GM19395 (cell line): ENCODE measurements around the gene SLIT1.

Source experiments
- ATAC-seq: cut with Tn5 transposase; IDR thresholded peaks from one replicate; pipeline ENCODE4 v1.9.1; 2021; ENCODE audit warnings: mild to moderate bottlenecking, moderate library complexity; ENCODE audit not compliant: unreplicated experiment

SLIT1 gene

GRCh38 chr10:97174276-97174775 is 11.4 kb downstream of the SLIT1 start:
- no peak for ATAC-seq

GRCh38 chr10:97173036-97173435 is 12.7 kb downstream of the SLIT1 start:
- ATAC-seq = no peak

- ATAC-seq = no peak
Observed at GRCh38 chr10:97171001-97171400, 14.8 kb downstream of the SLIT1 start.

- no peak for ATAC-seq
Observed at GRCh38 chr10:97169911-97170693, 15.7 kb downstream of the SLIT1 start.

GRCh38 chr10:97169063-97169462 is 16.7 kb downstream of the SLIT1 start:
- ATAC-seq = no peak

GRCh38 chr10:97168645-97169044 is 17.1 kb downstream of the SLIT1 start:
- no peak for ATAC-seq

- ATAC-seq = no peak
Observed at GRCh38 chr10:97165499-97165898, 20.3 kb downstream of the SLIT1 start.

DNA sequence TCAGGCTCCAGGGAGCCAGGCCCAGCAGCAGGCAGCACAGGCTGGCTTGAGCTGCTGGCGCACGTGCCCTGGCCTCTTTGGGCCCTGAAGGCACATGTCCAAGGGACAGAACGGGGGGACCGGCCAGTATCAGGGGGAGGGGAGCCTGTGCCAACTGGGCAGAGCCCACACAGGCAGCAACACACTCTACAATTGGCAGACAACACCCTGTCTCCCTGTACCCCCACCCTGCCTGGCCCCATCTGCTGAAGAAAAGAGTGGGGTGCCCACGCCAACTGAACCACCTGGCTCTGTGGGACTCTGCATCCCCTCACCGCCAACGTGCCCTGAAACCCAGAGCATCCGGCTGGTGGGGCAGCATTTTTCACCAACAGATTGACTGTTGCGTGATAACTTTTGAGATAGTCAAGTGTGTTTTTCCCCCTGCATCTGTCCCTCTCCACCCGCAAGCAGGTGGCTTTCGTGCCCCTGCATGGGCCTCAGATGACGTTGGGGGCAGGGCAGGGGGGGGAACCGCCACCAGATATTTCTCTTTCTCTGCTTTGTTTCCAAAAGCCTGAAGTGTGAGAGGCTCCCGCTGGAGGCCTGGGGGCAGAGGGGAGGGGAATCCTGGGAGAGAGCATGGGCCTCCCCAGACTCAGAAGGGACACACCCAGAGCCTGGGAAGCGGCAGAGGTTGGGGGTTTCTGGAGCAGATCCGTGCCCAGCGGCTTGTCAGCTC is 21.8 kb downstream of the SLIT1 start:
- no peak for ATAC-seq

GRCh38 chr10:97163181-97163580 is 22.6 kb downstream of the SLIT1 start:
- no peak for ATAC-seq

DNA sequence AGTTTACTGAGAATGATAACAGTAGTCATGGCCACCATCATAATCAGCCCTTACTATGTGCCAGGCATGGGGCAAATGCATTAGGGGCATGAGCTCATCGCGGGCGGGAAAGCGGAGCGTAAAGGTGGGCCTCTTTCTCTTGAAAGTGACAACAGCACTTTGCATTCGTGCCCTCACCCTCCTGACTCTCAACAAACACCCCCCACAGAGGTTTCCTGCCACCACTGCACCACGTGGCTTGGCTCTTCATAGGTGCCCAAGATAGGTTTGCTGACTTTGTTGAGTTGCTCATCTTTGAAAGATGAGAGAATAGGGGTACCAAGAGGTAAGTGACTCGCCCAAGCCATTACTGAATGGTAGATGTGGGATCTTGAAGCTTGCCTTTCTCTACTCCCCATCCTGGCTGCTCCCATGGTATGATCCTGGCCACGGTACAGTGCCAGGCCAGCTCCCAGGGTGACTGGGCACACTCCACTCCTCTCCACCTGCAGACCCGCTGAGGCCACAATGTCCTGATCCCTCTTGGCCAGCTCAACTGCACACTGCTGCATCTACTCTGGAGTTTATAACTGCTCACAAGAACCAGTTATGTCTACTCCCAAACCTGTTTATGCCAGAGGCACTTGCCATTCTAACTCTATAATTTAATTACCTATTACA is 26.0 kb downstream of the SLIT1 start:
- ATAC-seq = no peak

- peak; percentile 81 for ATAC-seq
Observed at GRCh38 chr10:97157578-97158095, 28.1 kb downstream of the SLIT1 start.

DNA sequence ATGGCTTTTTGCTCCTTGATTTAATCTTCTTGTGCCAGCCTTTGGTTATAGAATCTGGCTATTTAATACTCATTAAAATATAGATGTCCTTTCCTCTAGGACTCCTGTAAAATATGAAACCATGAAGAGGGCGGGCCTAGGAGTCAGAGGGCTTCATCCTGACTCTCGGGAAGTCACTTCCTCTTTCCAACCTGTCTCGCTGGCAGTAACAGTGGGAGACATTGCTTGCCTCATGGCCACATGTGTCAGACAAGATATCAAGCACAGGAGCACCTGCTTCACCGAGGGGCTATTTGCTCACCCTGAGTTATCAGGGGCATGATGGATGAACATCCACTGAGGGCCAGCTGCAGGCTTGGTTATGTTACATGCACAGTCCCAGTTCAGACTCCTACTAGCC is 31.0 kb downstream of the SLIT1 start:
- no peak for ATAC-seq

DNA sequence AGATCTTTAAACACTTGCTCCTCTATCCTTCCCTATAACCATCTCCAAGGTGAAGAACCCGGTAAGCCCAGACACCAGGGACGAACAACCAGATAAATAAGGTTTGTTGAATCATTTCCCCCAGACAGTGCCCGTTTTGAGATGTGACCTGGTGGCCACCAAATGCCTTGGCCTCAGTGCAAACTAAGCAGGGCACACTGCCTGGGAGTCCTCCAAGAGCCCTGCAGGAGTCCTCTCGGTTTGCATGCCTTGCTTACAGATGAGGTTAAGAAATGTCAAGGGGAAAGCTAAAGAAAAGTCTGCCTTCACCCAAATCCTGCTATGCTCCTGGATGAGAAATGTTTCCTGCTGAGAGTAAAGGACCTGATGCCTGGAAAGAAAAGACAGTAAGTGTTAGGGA is 31.6 kb downstream of the SLIT1 start:
- ATAC-seq = no peak

- ATAC-seq = no peak
Observed at GRCh38 chr10:97153270-97153850, 32.4 kb downstream of the SLIT1 start.

DNA sequence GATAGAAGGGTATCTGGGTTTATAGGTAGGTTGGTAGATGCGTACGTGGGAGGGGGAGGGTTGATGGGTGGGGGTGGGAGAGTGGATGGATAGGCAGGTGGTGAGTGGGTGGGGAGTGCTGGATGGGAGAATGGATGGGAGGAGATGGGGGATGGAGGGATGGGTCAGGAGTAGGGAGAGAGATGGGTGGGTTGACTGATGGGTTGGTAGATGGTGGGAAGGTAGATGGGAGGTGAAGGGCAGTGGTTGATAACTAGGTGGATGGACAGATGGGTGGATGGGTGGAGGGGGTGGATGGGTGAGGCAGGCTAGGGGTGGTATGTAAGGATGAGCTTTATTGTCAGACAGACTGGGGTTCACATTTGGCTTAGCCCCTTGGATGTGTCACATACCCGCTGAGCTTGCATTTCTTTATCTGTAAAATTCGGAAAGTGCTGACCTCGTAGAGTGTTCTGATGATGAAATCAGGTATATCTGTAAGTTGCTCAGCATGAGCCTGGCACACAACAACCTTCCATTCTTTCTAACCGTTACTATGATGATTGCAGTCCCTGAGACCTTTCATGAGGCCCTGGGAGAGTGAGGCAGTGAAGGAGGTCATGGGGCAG is 34.3 kb downstream of the SLIT1 start:
- no peak for ATAC-seq

DNA sequence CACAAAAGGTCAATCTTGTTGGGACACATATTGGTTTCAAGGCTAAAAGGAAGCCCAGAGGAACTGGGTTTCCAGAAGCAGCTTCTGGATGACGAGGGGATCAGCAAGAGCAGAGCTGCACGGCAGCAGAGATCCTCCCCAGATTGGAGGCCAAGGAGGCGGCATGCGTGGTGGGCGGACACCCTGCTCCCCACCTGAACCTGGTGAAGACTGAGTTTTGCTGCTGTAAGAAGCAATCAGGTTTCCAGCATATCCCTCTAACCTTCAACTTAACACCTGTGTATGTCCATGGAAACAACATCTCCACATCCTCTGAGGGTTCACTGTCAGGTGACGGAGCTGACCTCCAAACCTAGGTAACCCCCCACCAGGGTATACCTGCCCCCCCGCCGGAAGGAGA is 35.1 kb downstream of the SLIT1 start:
- no peak for ATAC-seq

DNA sequence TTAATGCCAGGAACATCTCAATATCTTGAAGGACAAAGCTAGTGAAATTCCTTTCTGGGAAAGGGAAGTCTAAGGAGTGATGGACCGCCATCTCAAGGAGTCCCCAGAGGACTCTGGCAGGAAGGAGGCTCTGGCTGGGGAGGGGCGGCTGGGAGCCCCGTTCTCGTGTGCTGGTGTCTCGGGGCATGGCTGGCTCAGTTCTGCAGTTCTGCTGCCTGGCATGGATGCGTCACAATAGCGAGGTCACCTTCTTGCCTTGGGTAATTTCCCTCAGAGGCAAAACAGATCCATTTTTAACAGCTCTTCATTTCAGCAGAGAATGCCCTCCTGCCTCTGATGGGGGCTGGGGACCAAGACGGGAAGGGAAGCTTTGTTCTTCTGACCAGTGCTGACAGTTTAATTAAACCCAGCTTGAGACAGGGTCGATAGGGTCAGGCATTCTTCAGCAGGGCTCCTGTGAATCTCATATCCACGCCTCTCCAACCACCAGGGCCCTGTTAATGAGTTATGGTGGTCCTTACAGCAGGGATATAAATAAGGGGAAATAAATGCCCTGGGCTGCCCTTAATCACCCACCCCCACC is 35.7 kb downstream of the SLIT1 start:
- no peak for ATAC-seq

DNA sequence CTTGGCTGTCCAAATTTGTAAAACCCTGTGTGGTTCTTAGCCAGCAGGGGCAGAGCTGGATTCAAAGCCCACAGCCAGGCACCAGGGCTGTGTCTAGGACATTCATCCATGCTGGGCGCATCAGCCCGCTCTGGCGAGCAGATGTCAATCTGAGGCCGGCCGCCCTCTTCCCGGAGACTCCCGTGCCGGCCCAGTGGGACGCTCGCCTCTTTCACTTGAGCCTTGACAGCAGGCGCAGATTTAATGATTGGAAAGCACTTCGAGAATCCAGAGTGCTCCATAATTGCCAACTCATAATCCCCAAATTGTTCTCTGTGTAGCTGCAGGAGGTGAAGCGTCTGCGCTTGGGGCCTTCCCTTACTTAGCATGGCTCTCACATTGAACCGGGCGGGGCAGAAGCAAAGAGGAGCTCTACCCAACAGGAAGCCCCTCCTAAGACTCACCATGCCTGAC is 36.7 kb downstream of the SLIT1 start:
- ATAC-seq = no peak

- ATAC-seq = no peak
Observed at GRCh38 chr10:97144297-97144696, 41.5 kb downstream of the SLIT1 start.

- no peak for ATAC-seq
Observed at GRCh38 chr10:97142834-97143233, 42.9 kb downstream of the SLIT1 start.
